Trophoblast cell (in vitro differentiated cells and primary cell): ENCODE data around the gene PLSCR3.

Experiments
- DNase-seq, 2 donors: peaks; one replicate each; pipeline ENCODE4 v3.0.0-alpha.2; 2016
- H2AFZ ChIP-seq: 2 replicates; pipeline ENCODE4 v1.6.1; 2013; ENCODE audit warnings: low read length, moderate library complexity, mild to moderate bottlenecking; ENCODE audit not compliant: insufficient read depth, poor library complexity
- H2AK5ac ChIP-seq: 2 replicates; pipeline ENCODE4 v1.6.1; 2013; ENCODE audit warnings: mild to moderate bottlenecking, low read length
- H2BK120ac ChIP-seq: 2 replicates; pipeline ENCODE4 v1.6.1; 2013; ENCODE audit warnings: low read length, mild to moderate bottlenecking, moderate library complexity; ENCODE audit not compliant: insufficient read depth, poor library complexity
- H2BK12ac ChIP-seq: 2 replicates; pipeline ENCODE4 v1.6.1; 2013; ENCODE audit warnings: mild to moderate bottlenecking, low read length, moderate library complexity
- H2BK5ac ChIP-seq: 2 replicates; pipeline ENCODE4 v1.6.1; 2013; ENCODE audit warnings: low read length, low read depth, moderate library complexity, mild to moderate bottlenecking; ENCODE audit not compliant: poor library complexity
- H3K14ac ChIP-seq: 2 replicates; pipeline ENCODE4 v1.6.1; 2013; ENCODE audit warnings: mild to moderate bottlenecking, low read length
- H3K18ac ChIP-seq: 2 replicates; pipeline ENCODE4 v1.6.1; 2013; ENCODE audit warnings: mild to moderate bottlenecking, low read length
- H3K23ac ChIP-seq: 2 replicates; pipeline ENCODE4 v1.6.1; 2013; ENCODE audit warnings: low read length
- H3K27ac ChIP-seq: 2 replicates; pipeline ENCODE4 v1.5.1; 2013; ENCODE audit warnings: low read depth, mild to moderate bottlenecking, inconsistent platforms, low read length, moderate library complexity
- H3K27me3 ChIP-seq: 2 replicates; pipeline ENCODE4 v1.6.1; 2013; ENCODE audit warnings: inconsistent platforms, mild to moderate bottlenecking, low read length, moderate library complexity; ENCODE audit not compliant: insufficient read depth
- H3K36me3 ChIP-seq, 2 experiments: 1 replicate in 1 of 2; 2 replicates in 1 of 2; pipeline ENCODE4 v1.6.1; 2013; ENCODE audit warnings: low read length in 2 of 2, mild to moderate bottlenecking in 2 of 2, moderate library complexity in 1 of 2; ENCODE audit not compliant: insufficient read depth in 2 of 2, control insufficient read depth in 1 of 2
- H3K4ac ChIP-seq: 2 replicates; pipeline ENCODE4 v1.6.1; 2013; ENCODE audit warnings: low read depth, mild to moderate bottlenecking, low read length, moderate library complexity
- H3K4me1 ChIP-seq, 2 experiments: 1 replicate in 1 of 2; 2 replicates in 1 of 2; pipeline ENCODE4 v1.6.1; 2013; ENCODE audit warnings: low read length in 2 of 2, mild to moderate bottlenecking in 2 of 2, moderate library complexity in 1 of 2; ENCODE audit not compliant: insufficient read depth in 2 of 2, control insufficient read depth in 1 of 2
- H3K4me2 ChIP-seq: 2 replicates; pipeline ENCODE4 v1.6.1; 2013; ENCODE audit warnings: inconsistent platforms, mild to moderate bottlenecking, low read length, moderate library complexity
- H3K4me3 ChIP-seq: 2 replicates; pipeline ENCODE4 v1.5.1; 2013; ENCODE audit warnings: mild to moderate bottlenecking, low read depth, low read length, inconsistent platforms
- H3K79me1 ChIP-seq: one replicate; pipeline ENCODE4 v1.6.1; 2013; ENCODE audit warnings: low read length
- H3K79me2 ChIP-seq: 2 replicates; pipeline ENCODE4 v1.6.1; 2013; ENCODE audit warnings: low read length, mild to moderate bottlenecking; ENCODE audit not compliant: control insufficient read depth, insufficient read depth, poor library complexity
- H3K9ac ChIP-seq: 2 replicates; pipeline ENCODE4 v1.6.1; 2013; ENCODE audit warnings: mild to moderate bottlenecking, low read length
- H3K9me3 ChIP-seq: 2 replicates; pipeline ENCODE4 v1.6.1; 2013; ENCODE audit warnings: low read depth, mild to moderate bottlenecking, control low read depth, inconsistent platforms, low read length; ENCODE audit not compliant: insufficient read depth
- H4K12ac ChIP-seq: 2 replicates; pipeline ENCODE4 v1.6.1; 2013; ENCODE audit warnings: low read depth, mild to moderate bottlenecking, low read length, moderate library complexity
- H4K8ac ChIP-seq: 2 replicates; pipeline ENCODE4 v1.6.1; 2013; ENCODE audit warnings: low read depth, mild to moderate bottlenecking, low read length, moderate library complexity
- H4K91ac ChIP-seq: one replicate; pipeline ENCODE4 v1.6.1; 2013; ENCODE audit warnings: low read depth, mild to moderate bottlenecking, low read length, moderate library complexity
- WGBS: extraction: QIAGEN DNeasy Blood & Tissue Kit; methylation state at CpG from one replicate; pipeline ENCODE4 v1.1.7; 2013; ENCODE audit warnings: missing lambda C conversion rate; ENCODE audit not compliant: insufficient read length, insufficient coverage; ENCODE audit errors: extremely low coverage; 5-methylcytosine and 5-hydroxymethylcytosine counted together

The PLSCR3 gene

GRCh38 chr17:7363311-7363710, 31.0 kb downstream of the PLSCR3 start:
- Histone ChIP-seq H3K27ac (no peak overlapping the region), H3K79me1 (no peaks in the 10 kb centered on the region), H2BK12ac (no peak overlapping the region), H3K9ac (no peak overlapping the region), H3K18ac (no peak overlapping the region), H3K4me3 (no peak overlapping the region), H3K79me2 (no peaks in the 10 kb centered on the region), H3K4me1 (no peaks in the 10 kb centered on the region), H4K91ac (no peak overlapping the region), H2BK120ac (no peak overlapping the region), H4K8ac (no peak overlapping the region), H4K12ac (no peak overlapping the region), H2BK5ac (no peak overlapping the region), H3K14ac (no peak overlapping the region), H3K36me3 (no peaks in the 10 kb centered on the region), H3K4ac (no peak overlapping the region), H3K4me2 (no peak overlapping the region), H2AK5ac (no peak overlapping the region), H3K27me3 (no peaks in the 10 kb centered on the region), H2AFZ (no peak overlapping the region), H3K9me3 (no peaks in the 10 kb centered on the region), H3K23ac (no peak overlapping the region)
- WGBS: no CpG with 5 or more reads among the region's 6 CpGs
- DNase-seq: peak; percentile 88 to 97

DNA sequence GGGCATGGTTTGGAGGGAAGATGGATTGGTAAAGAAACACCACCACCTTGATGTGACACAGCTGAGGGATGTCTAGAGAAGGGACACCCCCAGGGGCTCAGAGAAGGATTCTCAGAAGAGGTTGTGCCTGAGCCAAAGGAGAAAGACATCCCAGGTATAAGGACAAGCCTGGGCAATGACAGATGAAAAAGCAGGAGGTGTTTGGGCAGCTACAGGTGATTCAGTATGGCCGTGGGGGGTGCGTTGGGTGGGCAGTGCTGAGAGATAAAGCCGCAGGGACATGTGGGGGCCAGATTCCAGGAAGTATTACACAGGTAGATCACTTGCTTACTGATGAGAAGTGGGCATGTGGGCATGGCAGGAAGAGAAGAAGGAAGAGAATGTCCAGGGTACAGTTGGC, 32.4 kb downstream of the PLSCR3 start:
- no peak overlapping the region for H2AFZ ChIP-seq
- no peak overlapping the region for H2AK5ac ChIP-seq
- no peak overlapping the region for H3K18ac ChIP-seq
- H3K36me3 ChIP-seq: no peaks in the 10 kb centered on the region
- H3K4me1 ChIP-seq: no peaks in the 10 kb centered on the region
- no peak overlapping the region for H2BK120ac ChIP-seq
- no peak overlapping the region for H4K91ac ChIP-seq
- no peaks in the 10 kb centered on the region for H3K27me3 ChIP-seq
- H3K4me2 ChIP-seq: no peak overlapping the region
- no peak overlapping the region for H4K8ac ChIP-seq
- H3K23ac ChIP-seq: no peak overlapping the region
- no peak overlapping the region for H4K12ac ChIP-seq
- H3K4ac ChIP-seq: no peak overlapping the region
- H3K9ac ChIP-seq: no peak overlapping the region
- H3K9me3 ChIP-seq: no peaks in the 10 kb centered on the region
- no peak for DNase-seq
- H2BK5ac ChIP-seq: no peak overlapping the region
- no CpG with 5 or more reads among the region's 3 CpGs for WGBS
- H2BK12ac ChIP-seq: no peak overlapping the region
- no peak overlapping the region for H3K4me3 ChIP-seq
- no peaks in the 10 kb centered on the region for H3K79me1 ChIP-seq
- H3K27ac ChIP-seq: no peak overlapping the region
- no peaks in the 10 kb centered on the region for H3K79me2 ChIP-seq
- H3K14ac ChIP-seq: no peak overlapping the region

DNA sequence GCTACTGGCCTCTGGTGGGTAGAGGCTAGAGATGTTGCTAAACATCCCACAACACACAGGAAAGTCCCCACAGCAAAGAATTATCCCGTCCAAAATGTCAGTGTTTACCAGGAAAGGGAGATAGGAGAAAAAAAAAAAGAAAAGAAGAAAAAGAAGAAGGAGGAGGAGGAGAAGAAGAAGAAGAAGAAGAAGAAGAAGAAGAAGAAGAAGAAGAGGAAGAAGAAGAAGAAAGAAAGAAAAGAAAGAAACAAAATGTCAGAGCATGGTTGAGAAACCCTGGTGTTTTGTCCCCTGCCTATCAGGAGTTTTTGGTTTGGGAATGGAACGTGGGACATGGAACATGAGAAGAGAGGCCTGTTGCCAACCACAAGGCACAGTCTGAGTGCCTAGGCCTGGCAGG, 36.9 kb downstream of the PLSCR3 start:
- H3K9ac ChIP-seq: no peak overlapping the region
- H3K18ac ChIP-seq: no peak overlapping the region
- no peak overlapping the region for H4K8ac ChIP-seq
- H3K36me3 ChIP-seq: no peaks in the 10 kb centered on the region
- H3K27ac ChIP-seq: no peak overlapping the region
- no peak overlapping the region for H2BK5ac ChIP-seq
- no peak overlapping the region for H3K14ac ChIP-seq
- H3K4me3 ChIP-seq: no peak overlapping the region
- no peak overlapping the region for H2BK12ac ChIP-seq
- H3K27me3 ChIP-seq: no peaks in the 10 kb centered on the region
- no peak overlapping the region for H2AFZ ChIP-seq
- no CpG with 5 or more reads among the region's 2 CpGs for WGBS
- no peak overlapping the region for H4K12ac ChIP-seq
- H3K4me2 ChIP-seq: no peak overlapping the region
- no peak overlapping the region for H2BK120ac ChIP-seq
- no peak overlapping the region for H2AK5ac ChIP-seq
- H3K9me3 ChIP-seq: no peaks in the 10 kb centered on the region
- H3K79me2 ChIP-seq: peaks cover 2% of the 10 kb centered on the region
- no peak overlapping the region for H3K23ac ChIP-seq
- H3K4ac ChIP-seq: no peak overlapping the region
- H3K79me1 ChIP-seq: peaks cover 2% of the 10 kb centered on the region
- H4K91ac ChIP-seq: no peak overlapping the region
- H3K4me1 ChIP-seq: peaks cover 16 to 19% of the 10 kb centered on the region in 2 experiments
- no peak for DNase-seq

GRCh38 chr17:7356756-7357155, 37.6 kb downstream of the PLSCR3 start:
- Histone ChIP-seq H3K4ac (no peak overlapping the region), H3K27me3 (no peaks in the 10 kb centered on the region), H4K12ac (no peak overlapping the region), H3K9me3 (no peaks in the 10 kb centered on the region), H2BK12ac (no peak overlapping the region), H2BK120ac (no peak overlapping the region), H3K4me3 (no peak overlapping the region), H3K9ac (no peak overlapping the region), H3K18ac (no peak overlapping the region), H3K23ac (no peak overlapping the region), H3K79me1 (peaks cover 7% of the 10 kb centered on the region), H3K27ac (no peak overlapping the region), H3K36me3 (no peaks in the 10 kb centered on the region), H3K14ac (no peak overlapping the region), H3K4me1 (peaks cover 17 to 20% of the 10 kb centered on the region in 2 experiments), H2AK5ac (no peak overlapping the region), H4K91ac (no peak overlapping the region), H3K4me2 (no peak overlapping the region), H2BK5ac (no peak overlapping the region), H2AFZ (no peak overlapping the region), H4K8ac (no peak overlapping the region), H3K79me2 (peaks cover 6% of the 10 kb centered on the region)
- no peak for DNase-seq
- no CpG with 5 or more reads among the region's 8 CpGs for WGBS
